ENCODE data around the gene MAN2B1. TPM values are rescaled to one million over a fixed set of nuclear protein-coding genes. Genes with fewer than 3 reads are reported as not detected.

Gene MAN2B1
- total and polyA plus RNA-seq, 11 donors: 16.0 to 135 (median 29.0) TPM

DNA sequence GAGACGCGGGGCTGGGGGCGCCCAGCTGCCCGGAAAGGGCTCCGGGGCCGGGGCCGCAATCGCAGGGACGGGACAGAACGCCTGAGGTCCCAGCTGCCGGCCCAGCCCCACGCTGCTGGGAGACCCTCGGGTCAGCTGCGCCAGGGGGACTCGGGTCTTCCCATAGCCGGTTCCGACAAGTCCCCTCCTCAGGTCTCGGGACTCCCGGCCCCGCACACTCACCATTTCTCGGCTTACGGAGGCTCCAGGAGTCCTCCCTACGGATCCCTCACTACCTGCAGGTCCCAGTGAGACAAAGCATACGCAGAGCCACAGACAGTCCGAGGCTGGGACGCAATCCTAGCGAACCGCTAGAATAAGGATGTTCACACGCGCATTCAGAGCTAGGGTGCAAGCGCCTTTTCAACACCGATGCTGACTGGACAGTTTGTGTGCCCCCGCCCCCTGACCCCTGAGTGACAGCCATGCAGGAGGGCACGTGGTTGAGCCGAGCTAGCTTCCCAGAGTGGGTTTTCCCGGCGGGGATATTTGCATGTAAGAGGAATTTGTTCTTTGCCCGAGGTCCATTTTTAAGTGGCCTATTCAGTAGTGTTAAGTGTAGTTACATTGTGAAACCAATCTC is 69.5 kb downstream of the MAN2B1 start:
- H3K4me1 ChIP-seq: no peaks in the 10 kb centered on the region
- H3K4me3 ChIP-seq: peak overlapping the region in 1 of 12 donors; percentile 0
- intact Hi-C loops (cut with DNase I): no loop called here
- DNase-seq (no peak), ATAC-seq (peak in 1 of 4 donors; percentile 20)
- WGBS, 4 donors: 61 to 67% (median 65%) methylated on average over 21 to 38 of the region's 38 CpGs
- peaks cover 0 to 35% (median 20%) of the 10 kb centered on the region in 9 donors for H3K36me3 ChIP-seq
- H3K27me3 ChIP-seq: no peaks in the 10 kb centered on the region
- TF ChIP-seq POLR2A (IDR thresholded peaks at IDR 0.05): no peak
- TF ChIP-seq, protein P1, sequence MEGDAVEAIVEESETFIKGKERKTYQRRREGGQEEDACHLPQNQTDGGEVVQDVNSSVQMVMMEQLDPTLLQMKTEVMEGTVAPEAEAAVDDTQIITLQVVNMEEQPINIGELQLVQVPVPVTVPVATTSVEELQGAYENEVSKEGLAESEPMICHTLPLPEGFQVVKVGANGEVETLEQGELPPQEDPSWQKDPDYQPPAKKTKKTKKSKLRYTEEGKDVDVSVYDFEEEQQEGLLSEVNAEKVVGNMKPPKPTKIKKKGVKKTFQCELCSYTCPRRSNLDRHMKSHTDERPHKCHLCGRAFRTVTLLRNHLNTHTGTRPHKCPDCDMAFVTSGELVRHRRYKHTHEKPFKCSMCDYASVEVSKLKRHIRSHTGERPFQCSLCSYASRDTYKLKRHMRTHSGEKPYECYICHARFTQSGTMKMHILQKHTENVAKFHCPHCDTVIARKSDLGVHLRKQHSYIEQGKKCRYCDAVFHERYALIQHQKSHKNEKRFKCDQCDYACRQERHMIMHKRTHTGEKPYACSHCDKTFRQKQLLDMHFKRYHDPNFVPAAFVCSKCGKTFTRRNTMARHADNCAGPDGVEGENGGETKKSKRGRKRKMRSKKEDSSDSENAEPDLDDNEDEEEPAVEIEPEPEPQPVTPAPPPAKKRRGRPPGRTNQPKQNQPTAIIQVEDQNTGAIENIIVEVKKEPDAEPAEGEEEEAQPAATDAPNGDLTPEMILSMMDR (IDR thresholded peaks at IDR 0.05): no peak
- H3K9me3 ChIP-seq: no peaks in the 10 kb centered on the region
- no peak overlapping the region for H3K27ac ChIP-seq

Other genes starting within 250 kb of the MAN2B1 start
- gene ZNF443, start 225.7 kb downstream of the MAN2B1 start, total RNA-seq: 1 to 10 TPM; 1.5 to 3.6 (median 2.1) TPM
- gene ZNF443, start 225.7 kb downstream of the MAN2B1 start, polyA plus RNA-seq: 1 to 10 TPM; 1.4 TPM
- 1 to 10 TPM in 8 of 9 donors, under 1 TPM in 1; 0.89 to 2.9 (median 1.7) TPM for gene ZNF709, start 181.9 kb downstream of the MAN2B1 start, total RNA-seq
- 1 to 10 TPM; 1.3 TPM for gene ZNF709, start 181.9 kb downstream of the MAN2B1 start, polyA plus RNA-seq
- gene ZNF564, start 115.3 kb downstream of the MAN2B1 start, total RNA-seq: 10 to 100 TPM in 2 of 9 donors, 1 to 10 TPM in 7; 6.1 to 10.4 (median 8.0) TPM
- 1 to 10 TPM; 4.0 to 5.6 TPM for gene ZNF564, start 115.3 kb downstream of the MAN2B1 start, polyA plus RNA-seq
- gene ZNF490, start 55.9 kb downstream of the MAN2B1 start, total RNA-seq: 1 to 10 TPM; 3.7 to 8.9 (median 5.3) TPM
- 1 to 10 TPM in 1 of 2 donors, under 1 TPM in 1; 0.91 to 1.1 TPM for gene ZNF490, start 55.9 kb downstream of the MAN2B1 start, polyA plus RNA-seq
- gene ZNF791, start 55.8 kb downstream of the MAN2B1 start, total RNA-seq: 10 to 100 TPM in 8 of 9 donors, 1 to 10 TPM in 1; 9.4 to 22.6 (median 14.3) TPM
- 1 to 10 TPM; 6.1 to 6.9 TPM for gene ZNF791, start 55.8 kb downstream of the MAN2B1 start, polyA plus RNA-seq
- gene WDR83, start 65 bp upstream of the MAN2B1 start, total RNA-seq: 1 to 10 TPM; 6.0 to 9.2 (median 7.8) TPM
- gene WDR83, start 65 bp upstream of the MAN2B1 start, polyA plus RNA-seq: 10 to 100 TPM; 12.3 to 13.0 TPM
- 100 to 1,000 TPM in 1 of 9 donors, 10 to 100 TPM in 8; 47.6 to 121 (median 54.6) TPM for gene DHPS, start 15.1 kb upstream of the MAN2B1 start, total RNA-seq
- gene DHPS, start 15.1 kb upstream of the MAN2B1 start, polyA plus RNA-seq: 10 to 100 TPM; 57.2 to 57.6 TPM
- not detected for gene GNG14, start 21.3 kb upstream of the MAN2B1 start, total RNA-seq
- not detected for gene GNG14, start 21.3 kb upstream of the MAN2B1 start, polyA plus RNA-seq
- gene FBXW9, start 29.9 kb upstream of the MAN2B1 start, total RNA-seq: 1 to 10 TPM; 1.5 to 3.6 (median 2.4) TPM
- 1 to 10 TPM; 1.0 to 5.0 TPM for gene FBXW9, start 29.9 kb upstream of the MAN2B1 start, polyA plus RNA-seq
- gene TNPO2, start 57.2 kb upstream of the MAN2B1 start, total RNA-seq: 10 to 100 TPM; 33.7 to 57.4 (median 42.6) TPM
- 10 to 100 TPM; 18.0 to 29.2 TPM for gene TNPO2, start 57.2 kb upstream of the MAN2B1 start, polyA plus RNA-seq
- 100 to 1,000 TPM in 6 of 9 donors, 10 to 100 TPM in 3; 90.4 to 305 (median 118) TPM for gene TRIR, start 67.9 kb upstream of the MAN2B1 start, total RNA-seq
- gene TRIR, start 67.9 kb upstream of the MAN2B1 start, polyA plus RNA-seq: 100 to 1,000 TPM; 226 to 234 TPM
- gene GET3, start 70.8 kb upstream of the MAN2B1 start, total RNA-seq: 10 to 100 TPM; 54.3 to 81.5 (median 61.8) TPM
- gene GET3, start 70.8 kb upstream of the MAN2B1 start, polyA plus RNA-seq: 100 to 1,000 TPM in 1 of 2 donors, 10 to 100 TPM in 1; 76.3 to 133 TPM
- gene BEST2, start 85.0 kb upstream of the MAN2B1 start, total RNA-seq: not detected
- not detected for gene BEST2, start 85.0 kb upstream of the MAN2B1 start, polyA plus RNA-seq
- gene HOOK2, start 108.8 kb upstream of the MAN2B1 start, total RNA-seq: 10 to 100 TPM; 45.5 to 90.1 (median 62.6) TPM
- 10 to 100 TPM; 29.9 to 83.5 TPM for gene HOOK2, start 108.8 kb upstream of the MAN2B1 start, polyA plus RNA-seq
- gene JUNB, start 124.7 kb upstream of the MAN2B1 start, total RNA-seq: 100 to 1,000 TPM in 4 of 9 donors, 10 to 100 TPM in 5; 19.6 to 205 (median 67.6) TPM
- gene JUNB, start 124.7 kb upstream of the MAN2B1 start, polyA plus RNA-seq: 10 to 100 TPM; 29.6 to 52.9 TPM
- gene PRDX2, start 135.1 kb upstream of the MAN2B1 start, total RNA-seq: 1,000 to 10,000 TPM in 2 of 9 donors, 100 to 1,000 TPM in 7; 435 to 1,432 (median 684) TPM
- gene PRDX2, start 135.1 kb upstream of the MAN2B1 start, polyA plus RNA-seq: 100 to 1,000 TPM; 544 to 645 TPM
- gene THSD8, start 135.3 kb upstream of the MAN2B1 start, total RNA-seq: 1 to 10 TPM in 7 of 9 donors, not detected in 2; 1.2 to 6.8 (median 2.2) TPM
- 1 to 10 TPM in 1 of 2 donors, under 1 TPM in 1; 0.35 to 3.2 TPM for gene THSD8, start 135.3 kb upstream of the MAN2B1 start, polyA plus RNA-seq
- gene RNASEH2A, start 139.8 kb upstream of the MAN2B1 start, total RNA-seq: 1 to 10 TPM in 8 of 9 donors, under 1 TPM in 1; 0.63 to 7.6 (median 4.0) TPM
- 1 to 10 TPM; 1.3 to 8.6 TPM for gene RNASEH2A, start 139.8 kb upstream of the MAN2B1 start, polyA plus RNA-seq
- gene RTBDN, start 167.8 kb upstream of the MAN2B1 start, total RNA-seq: not detected
- gene RTBDN, start 167.8 kb upstream of the MAN2B1 start, polyA plus RNA-seq: not detected
- gene MAST1, start 171.8 kb upstream of the MAN2B1 start, total RNA-seq: 1 to 10 TPM in 2 of 9 donors, under 1 TPM in 4, not detected in 3; 0.27 to 1.7 (median 0.31) TPM
- gene MAST1, start 171.8 kb upstream of the MAN2B1 start, polyA plus RNA-seq: under 1 TPM; 0.15 to 0.37 TPM
- 10 to 100 TPM; 15.9 to 41.1 (median 23.3) TPM for gene DNASE2, start 214.7 kb upstream of the MAN2B1 start, total RNA-seq
- gene DNASE2, start 214.7 kb upstream of the MAN2B1 start, polyA plus RNA-seq: 10 to 100 TPM; 11.7 to 31.7 TPM
- gene KLF1, start 220.5 kb upstream of the MAN2B1 start, total RNA-seq: under 1 TPM in 2 of 9 donors, not detected in 7; 0.19 to 0.25 TPM
- gene KLF1, start 220.5 kb upstream of the MAN2B1 start, polyA plus RNA-seq: not detected
- 100 to 1,000 TPM in 1 of 9 donors, 10 to 100 TPM in 8; 29.8 to 105 (median 46.7) TPM for gene GCDH, start 224.4 kb upstream of the MAN2B1 start, total RNA-seq
- gene GCDH, start 224.4 kb upstream of the MAN2B1 start, polyA plus RNA-seq: 100 to 1,000 TPM in 1 of 2 donors, 10 to 100 TPM in 1; 28.7 to 107 TPM